Activated naive CD4-positive, alpha-beta T cell treated with anti-CD3 and anti-CD28 coated beads, Interleukin-2, amount 50 U/mL, for 72 hours (primary cell): ENCODE measurements around the gene HOOK2. TPM values are rescaled to one million over a fixed set of nuclear protein-coding genes. Genes with fewer than 3 reads are reported as not detected.
A peak's percentile ranks its signal among the peaks of the same experiment; 100 is the strongest.

Experiments used
- ATAC-seq, 2 donors: fragments of 150-1000 bp; cut with Tn5 transposase; 2 replicates each; pipeline ENCODE4 v1.10.0; 2021; ENCODE audit warnings: mild to moderate bottlenecking in 2 of 2, moderate library complexity in 2 of 2
- DNase-seq, 2 donors: peaks; one replicate each; pipeline ENCODE4 v3.0.0; 2021 to 2022; ENCODE audit warnings: low spot score in 2 of 2
- H3K27ac Mint-ChIP-seq, 2 donors: one replicate each; pipeline ENCODE4 v1.8.0; 2022; ENCODE audit warnings: mild to moderate bottlenecking in 2 of 2, mixed read lengths in 2 of 2
- H3K36me3 Mint-ChIP-seq, 2 donors: one replicate each; pipeline ENCODE4 v1.8.0; 2022; ENCODE audit warnings: mixed read lengths in 2 of 2
- H3K9me3 Mint-ChIP-seq, 2 donors: one replicate each; pipeline ENCODE4 v1.8.0; 2022; ENCODE audit warnings: mixed read lengths in 2 of 2
- total RNA-seq, 2 donors: library from RNA; stranded (reverse); gene quantifications; one replicate each; pipeline ENCODE4 v1.2.3, GENCODE V29; 2022

HOOK2 gene
- total RNA-seq, 2 donors from 2014 or later = 37.9 to 41.5 TPM

DNA sequence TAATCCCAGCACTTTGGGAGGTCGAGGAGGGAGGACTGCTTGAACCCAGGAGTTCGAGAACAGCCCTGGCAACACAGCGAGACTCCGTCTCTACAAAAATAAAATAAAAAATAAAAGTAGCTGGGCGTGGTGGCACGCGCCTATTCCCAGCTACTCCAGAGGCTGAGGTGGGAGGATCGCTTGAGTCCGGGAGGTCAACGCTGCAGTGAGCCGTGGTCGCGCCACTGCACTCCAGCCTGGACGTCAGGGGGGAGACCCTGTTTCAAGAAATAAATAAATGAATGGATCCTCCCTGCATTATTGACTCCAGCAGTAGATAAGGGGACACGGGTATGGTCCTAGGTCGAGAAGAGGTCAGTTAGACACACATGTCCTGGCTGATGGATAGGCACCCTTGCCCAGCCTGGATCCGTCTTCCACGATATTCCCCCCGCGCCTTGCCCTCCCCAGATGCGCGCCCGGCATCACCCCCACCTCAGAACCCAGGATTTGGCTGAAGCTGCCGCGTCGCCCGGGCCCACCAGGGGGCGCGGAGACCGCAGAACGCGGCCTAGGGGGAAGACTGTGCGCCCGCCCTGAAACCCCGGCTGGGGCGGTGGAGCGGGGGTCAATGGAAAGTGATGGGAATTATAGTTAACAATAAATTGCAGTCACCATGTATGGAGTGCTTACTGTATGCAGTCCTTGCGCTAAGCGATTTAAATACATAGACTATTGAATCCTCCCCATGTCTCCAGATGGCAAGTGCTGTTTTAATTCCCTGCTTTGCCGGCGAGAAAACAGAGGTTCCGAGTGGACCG, 2.1 kb upstream of the HOOK2 start:
- ATAC-seq (peak; percentile 45 to 47), DNase-seq (peak; percentile 81 to 94)
- Mint-ChIP-seq H3K27ac (peak overlapping the region; percentile 86 to 87), H3K9me3 (no peaks in the 10 kb centered on the region), H3K36me3 (peaks cover 0 to 5% of the 10 kb centered on the region in 2 donors)

- no peak for ATAC-seq
- H3K36me3 Mint-ChIP-seq = peaks cover 0 to 4% of the 10 kb centered on the region in 2 donors
- no peak for DNase-seq
- H3K27ac Mint-ChIP-seq = no peak overlapping the region
- no peaks in the 10 kb centered on the region for H3K9me3 Mint-ChIP-seq
These were observed 1.8 kb downstream of the HOOK2 start for GRCh38 chr19:12773571-12773970.

GRCh38 chr19:12772323-12772722, 3.0 kb downstream of the HOOK2 start:
- Mint-ChIP-seq H3K36me3 (no peaks in the 10 kb centered on the region), H3K9me3 (no peaks in the 10 kb centered on the region), H3K27ac (no peak overlapping the region)
- no peak for ATAC-seq
- DNase-seq = no peak

- Mint-ChIP-seq H3K9me3 (no peaks in the 10 kb centered on the region), H3K27ac (no peak overlapping the region), H3K36me3 (no peaks in the 10 kb centered on the region)
- no peak for DNase-seq
- no peak for ATAC-seq
These were observed 4.4 kb downstream of the HOOK2 start for GRCh38 chr19:12770922-12771321.

- ATAC-seq = peak; percentile 55 to 65
- Mint-ChIP-seq H3K36me3 (no peaks in the 10 kb centered on the region), H3K27ac (no peak overlapping the region), H3K9me3 (no peaks in the 10 kb centered on the region)
- no peak for DNase-seq
These were observed 5.7 kb downstream of the HOOK2 start for GRCh38 chr19:12769689-12770088.

GRCh38 chr19:12767666-12768065, 7.7 kb downstream of the HOOK2 start:
- Mint-ChIP-seq H3K9me3 (no peaks in the 10 kb centered on the region), H3K36me3 (no peaks in the 10 kb centered on the region), H3K27ac (no peak overlapping the region)
- DNase-seq (no peak), ATAC-seq (no peak)

DNA sequence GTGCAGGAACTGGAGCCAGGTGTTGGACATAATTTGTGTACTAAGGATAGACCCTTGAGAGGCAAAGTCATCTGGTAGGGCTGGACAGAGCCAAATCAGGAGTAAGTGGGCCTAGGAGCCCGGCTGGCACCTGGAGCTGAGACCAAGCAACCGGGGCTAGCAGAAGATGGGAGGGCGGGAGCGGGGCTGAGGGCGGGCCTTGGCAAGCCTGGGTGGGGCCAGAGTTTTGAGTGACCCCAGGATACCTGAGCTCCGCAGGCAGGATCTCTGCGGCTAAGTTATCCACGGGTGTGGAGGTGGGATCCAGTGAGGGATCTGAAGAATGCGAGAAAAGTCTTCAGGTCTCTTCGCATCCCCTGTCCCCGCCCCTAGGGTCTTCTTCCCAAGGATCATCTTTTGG, 8.2 kb downstream of the HOOK2 start:
- ATAC-seq = no peak
- Mint-ChIP-seq H3K9me3 (no peaks in the 10 kb centered on the region), H3K27ac (no peak overlapping the region), H3K36me3 (no peaks in the 10 kb centered on the region)
- DNase-seq = no peak

- ATAC-seq (peak; percentile 91 to 92), DNase-seq (peak; percentile 82 to 94)
- no peak overlapping the region for H3K27ac Mint-ChIP-seq
- H3K9me3 Mint-ChIP-seq = no peaks in the 10 kb centered on the region
- no peaks in the 10 kb centered on the region for H3K36me3 Mint-ChIP-seq
These were observed 9.3 kb downstream of the HOOK2 start for GRCh38 chr19:12766051-12766521.

DNA sequence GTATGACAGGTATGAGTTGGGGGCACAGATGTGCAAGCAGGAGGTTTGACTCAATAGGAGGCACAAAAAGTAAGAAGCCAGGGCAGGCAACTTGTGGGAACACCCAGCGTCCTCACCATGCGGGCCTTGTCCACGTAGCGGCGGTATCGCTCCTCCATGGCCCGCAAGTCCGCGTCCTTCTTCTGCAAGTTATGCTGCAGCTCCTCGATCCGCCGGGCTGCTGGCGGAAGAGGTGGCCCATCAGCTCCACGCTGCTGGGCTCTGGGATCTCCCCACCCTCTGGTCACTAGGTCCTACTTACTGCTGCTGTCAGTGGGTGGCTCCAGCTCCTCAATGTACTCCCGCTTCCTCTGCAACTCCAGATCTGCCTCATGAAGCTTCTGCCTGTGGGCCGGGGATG, 10.7 kb downstream of the HOOK2 start:
- no peak for ATAC-seq
- Mint-ChIP-seq H3K9me3 (no peaks in the 10 kb centered on the region), H3K27ac (no peak overlapping the region), H3K36me3 (no peaks in the 10 kb centered on the region)
- DNase-seq = no peak

GRCh38 chr19:12763100-12763499, 12.3 kb downstream of the HOOK2 start:
- H3K9me3 Mint-ChIP-seq = no peaks in the 10 kb centered on the region
- H3K36me3 Mint-ChIP-seq = no peaks in the 10 kb centered on the region
- ATAC-seq (no peak), DNase-seq (no peak)
- H3K27ac Mint-ChIP-seq = no peak overlapping the region

DNA sequence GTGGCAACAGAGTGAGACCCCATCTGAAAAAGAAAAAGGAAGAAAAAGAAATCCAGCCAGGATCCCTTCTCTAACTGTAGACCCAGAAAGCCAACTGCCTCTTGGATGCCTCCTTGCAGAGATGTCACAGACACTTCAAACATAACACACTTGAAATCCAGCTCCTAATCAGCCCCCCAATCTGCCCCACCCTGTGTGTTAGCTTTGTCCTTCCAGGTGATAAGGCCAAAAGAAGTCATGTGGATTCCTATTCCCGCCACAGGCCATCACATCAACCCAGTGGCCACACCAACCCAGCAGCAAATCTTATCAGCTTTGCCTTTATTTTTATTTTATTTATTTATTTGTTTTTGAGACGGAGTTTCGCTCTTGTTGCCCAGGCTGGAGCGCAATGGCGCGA, 15.7 kb downstream of the HOOK2 start:
- ATAC-seq = no peak
- no peaks in the 10 kb centered on the region for H3K36me3 Mint-ChIP-seq
- DNase-seq = no peak

DNA sequence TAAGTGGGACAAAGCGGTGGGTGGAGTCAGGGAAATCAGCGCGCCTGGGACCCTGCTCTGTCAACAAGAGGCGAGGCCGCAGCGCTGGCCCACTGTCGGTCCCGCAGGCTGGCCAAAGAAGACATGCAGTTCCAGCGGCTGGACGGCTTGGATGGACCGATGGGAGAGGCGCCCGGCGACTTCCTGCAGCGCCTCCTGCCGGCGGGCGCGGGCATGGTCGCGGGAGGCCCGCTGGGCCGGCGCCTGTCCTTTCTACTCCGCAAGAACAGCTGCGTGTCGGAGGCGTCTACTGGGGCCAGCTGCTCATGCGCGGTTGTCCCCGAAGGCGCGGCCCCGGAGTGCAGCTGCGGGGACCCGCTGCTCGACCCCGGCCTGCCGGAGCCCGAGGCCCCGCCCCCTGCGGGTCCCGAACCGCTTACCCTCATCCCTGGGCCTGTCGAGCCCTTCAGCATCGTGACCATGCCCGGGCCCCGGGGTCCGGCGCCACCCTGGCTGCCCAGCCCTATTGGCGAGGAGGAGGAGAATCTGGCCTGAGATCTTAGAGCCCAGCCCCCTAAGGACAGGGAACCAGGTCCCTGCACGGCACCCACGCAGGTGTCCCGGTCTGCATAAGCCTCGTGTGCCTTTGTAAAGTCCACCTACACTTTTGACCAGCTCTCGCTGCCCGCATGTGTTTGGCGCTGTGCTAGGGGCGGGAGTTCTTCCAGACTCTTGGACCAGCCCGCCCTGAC, 17.6 kb downstream of the HOOK2 start:
- H3K9me3 Mint-ChIP-seq = no peaks in the 10 kb centered on the region
- DNase-seq = peak; percentile 82 to 86
- ATAC-seq = peak; percentile 87 to 92
- no peak overlapping the region for H3K27ac Mint-ChIP-seq
- H3K36me3 Mint-ChIP-seq = no peaks in the 10 kb centered on the region

More for the DNA sequence above, 15.7 kb downstream of the HOOK2 start:
- no peak overlapping the region for H3K27ac Mint-ChIP-seq
- H3K9me3 Mint-ChIP-seq = no peaks in the 10 kb centered on the region

- H3K36me3 Mint-ChIP-seq = no peaks in the 10 kb centered on the region
These were observed 19.0 kb downstream of the HOOK2 start for GRCh38 chr19:12756150-12756883.

GRCh38 chr19:12754465-12755196, 20.7 kb downstream of the HOOK2 start:
- ATAC-seq = no peak
- H3K36me3 Mint-ChIP-seq = no peaks in the 10 kb centered on the region
- H3K27ac Mint-ChIP-seq = no peak overlapping the region
- no peaks in the 10 kb centered on the region for H3K9me3 Mint-ChIP-seq
- no peak for DNase-seq

More at GRCh38 chr19:12756150-12756883, 19.0 kb downstream of the HOOK2 start:
- DNase-seq (no peak), ATAC-seq (no peak)
- H3K9me3 Mint-ChIP-seq = no peaks in the 10 kb centered on the region
- H3K27ac Mint-ChIP-seq = no peak overlapping the region

- peaks cover 6 to 11% of the 10 kb centered on the region in 2 donors for H3K9me3 Mint-ChIP-seq
- H3K27ac Mint-ChIP-seq = no peak overlapping the region
- DNase-seq = no peak
- ATAC-seq = no peak
- peaks cover 13 to 14% of the 10 kb centered on the region in 2 donors for H3K36me3 Mint-ChIP-seq
These were observed 23.1 kb downstream of the HOOK2 start for GRCh38 chr19:12752056-12752781.

DNA sequence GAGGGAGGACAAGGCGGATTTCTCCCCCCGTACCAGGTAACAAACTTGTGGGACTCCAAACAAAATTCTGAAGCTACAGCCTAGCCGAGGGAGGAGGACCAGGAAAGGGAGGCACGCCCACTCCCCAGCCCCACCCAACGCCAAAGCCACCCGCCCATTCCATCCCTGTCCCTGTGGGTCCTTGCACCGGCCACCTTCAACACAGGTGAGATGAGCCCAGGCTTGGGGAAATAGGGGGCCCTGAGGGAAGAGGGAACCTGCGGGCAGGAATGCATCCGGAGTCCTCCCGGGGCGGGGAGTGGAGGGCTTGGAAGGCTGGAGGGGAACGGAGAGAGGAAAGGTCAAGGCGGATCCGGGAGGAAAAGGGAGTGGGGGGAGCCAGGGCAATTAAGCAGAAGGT, 23.7 kb downstream of the HOOK2 start, which contains the start of gene BEST2:
BEST2 (plus strand) TSS at position 157 of the 400 bp plus-strand sequence. CDS start 802 bp downstream, outside the sequence.
- Mint-ChIP-seq H3K9me3 (peaks cover 6 to 11% of the 10 kb centered on the region in 2 donors), H3K27ac (peak within 1 kb of the TSS in 1 of 2 donors; percentile 6), H3K36me3 (peaks cover 15 to 19% of the 10 kb centered on the region in 2 donors)
- ATAC-seq (no peak), DNase-seq (no peak)
